Endothelial cell of umbilical vein (primary cell): ENCODE results near the gene VEGFA.
A peak's percentile ranks its signal among the peaks of the same experiment; 100 is the strongest.

Experiments
- EZH2 ChIP-seq: IDR thresholded peaks from 2 replicates; pipeline ENCODE4 v1.6.1; 2012; ENCODE audit warnings: borderline replicate concordance, low read depth, mild to moderate bottlenecking, moderate library complexity, low read length, inconsistent platforms; ENCODE audit not compliant: severe bottlenecking
- FOS ChIP-seq: IDR thresholded peaks from 2 replicates; pipeline ENCODE4 v1.6.1; 2011; ENCODE audit warnings: mild to moderate bottlenecking, low read length, moderate library complexity, borderline replicate concordance; ENCODE audit not compliant: insufficient read depth
- JUN ChIP-seq: IDR thresholded peaks from 2 replicates; pipeline ENCODE4 v1.6.1; 2011; ENCODE audit warnings: borderline replicate concordance, low read depth; ENCODE audit not compliant: insufficient read length, insufficient read depth
- POLR2A ChIP-seq: IDR thresholded peaks from 2 replicates; pipeline ENCODE4 v1.6.1; 2012; ENCODE audit warnings: low read depth, mild to moderate bottlenecking, control low read depth, low read length
- POLR2AphosphoS5 ChIP-seq: IDR thresholded peaks from 2 replicates; pipeline ENCODE4 v1.6.1; 2012; ENCODE audit warnings: low read depth, mild to moderate bottlenecking, control low read depth, low read length, moderate library complexity; ENCODE audit not compliant: insufficient read depth
- TF ChIP-seq, protein P1 (sequence below), 2 donors: IDR thresholded peaks; 1 replicate in 1 of 2; 2 replicates in 1 of 2; pipeline ENCODE4 v1.5.1; 2011; ENCODE audit warnings: low read length in 2 of 2, mild to moderate bottlenecking in 2 of 2, moderate library complexity in 2 of 2, control low read depth in 1 of 2, inconsistent platforms in 1 of 2, low read depth in 1 of 2; ENCODE audit not compliant: insufficient read depth in 1 of 2; ENCODE audit errors: extremely low read depth in 1 of 2
- TF ChIP-seq, protein P2 (sequence below): IDR thresholded peaks from 2 replicates; pipeline ENCODE4 v1.6.1; 2011; ENCODE audit not compliant: insufficient read depth, insufficient read length

DNA sequence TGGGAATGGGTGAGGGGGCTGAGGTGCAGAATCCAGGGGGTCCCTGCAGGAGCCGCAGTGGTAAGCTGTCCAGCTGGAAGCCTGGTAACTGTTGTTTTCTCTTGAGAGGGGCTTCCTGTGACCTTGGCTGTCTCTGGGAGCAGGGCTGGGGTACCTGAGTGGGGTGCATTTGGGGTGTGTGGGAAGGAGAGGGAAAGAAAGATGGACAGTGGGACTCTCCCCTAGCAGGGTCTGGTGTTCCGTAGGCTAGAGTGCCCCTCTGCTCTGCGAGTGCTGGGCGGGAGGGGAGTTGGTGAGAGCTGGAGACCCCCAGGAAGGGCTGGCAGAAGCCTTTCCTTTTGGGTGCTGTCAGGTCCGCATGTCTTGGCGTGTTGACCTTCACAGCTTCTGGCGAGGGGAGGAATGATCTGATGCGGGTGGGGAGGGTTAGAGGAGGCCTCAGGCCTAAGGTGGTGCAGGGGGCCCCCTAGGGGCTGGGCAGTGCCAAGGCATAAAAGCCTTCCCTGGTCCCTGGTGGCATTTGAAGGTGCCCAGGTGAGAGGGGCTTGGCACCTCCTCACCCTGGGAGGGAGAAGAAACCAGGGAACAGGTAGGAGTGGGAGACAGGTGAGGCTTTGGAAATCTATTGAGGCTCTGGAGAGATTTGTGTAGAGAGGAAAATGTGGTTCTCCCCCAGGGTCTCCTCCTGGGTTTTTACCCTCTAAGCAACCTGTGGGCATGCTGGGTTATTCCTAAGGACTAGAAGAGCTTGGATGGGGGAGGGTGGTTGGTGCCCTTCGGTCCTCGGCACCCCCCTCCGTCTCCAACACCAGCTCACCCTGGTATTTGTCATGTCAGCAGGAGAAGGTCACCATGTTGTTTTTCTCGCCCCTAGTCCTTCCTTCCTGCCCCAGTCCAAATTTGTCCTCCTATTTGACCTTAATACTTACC is 3.3 kb downstream of the VEGFA start:
- TF ChIP-seq, protein P1, sequence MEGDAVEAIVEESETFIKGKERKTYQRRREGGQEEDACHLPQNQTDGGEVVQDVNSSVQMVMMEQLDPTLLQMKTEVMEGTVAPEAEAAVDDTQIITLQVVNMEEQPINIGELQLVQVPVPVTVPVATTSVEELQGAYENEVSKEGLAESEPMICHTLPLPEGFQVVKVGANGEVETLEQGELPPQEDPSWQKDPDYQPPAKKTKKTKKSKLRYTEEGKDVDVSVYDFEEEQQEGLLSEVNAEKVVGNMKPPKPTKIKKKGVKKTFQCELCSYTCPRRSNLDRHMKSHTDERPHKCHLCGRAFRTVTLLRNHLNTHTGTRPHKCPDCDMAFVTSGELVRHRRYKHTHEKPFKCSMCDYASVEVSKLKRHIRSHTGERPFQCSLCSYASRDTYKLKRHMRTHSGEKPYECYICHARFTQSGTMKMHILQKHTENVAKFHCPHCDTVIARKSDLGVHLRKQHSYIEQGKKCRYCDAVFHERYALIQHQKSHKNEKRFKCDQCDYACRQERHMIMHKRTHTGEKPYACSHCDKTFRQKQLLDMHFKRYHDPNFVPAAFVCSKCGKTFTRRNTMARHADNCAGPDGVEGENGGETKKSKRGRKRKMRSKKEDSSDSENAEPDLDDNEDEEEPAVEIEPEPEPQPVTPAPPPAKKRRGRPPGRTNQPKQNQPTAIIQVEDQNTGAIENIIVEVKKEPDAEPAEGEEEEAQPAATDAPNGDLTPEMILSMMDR (IDR thresholded peaks at IDR 0.05; ENCODE audit: extremely low read depth in 1 of 2, insufficient read depth in 1 of 2, low read depth in 1 of 2, low read length in 2 of 2), result peak; percentile 65 to 86
- TF ChIP-seq EZH2 (no peak), POLR2AphosphoS5 (no peak), POLR2A (no peak), FOS (no peak), JUN (no peak)
- TF ChIP-seq, protein P2, sequence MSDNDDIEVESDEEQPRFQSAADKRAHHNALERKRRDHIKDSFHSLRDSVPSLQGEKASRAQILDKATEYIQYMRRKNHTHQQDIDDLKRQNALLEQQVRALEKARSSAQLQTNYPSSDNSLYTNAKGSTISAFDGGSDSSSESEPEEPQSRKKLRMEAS, result no peak
